PC-3 (cell line): Measurements from ENCODE around the gene NOL4L. TPM values are rescaled to one million over a fixed set of nuclear protein-coding genes. Genes with fewer than 3 reads are reported as not detected.

Experiments
- ATAC-seq: fragments of 200-7000 bp; cut with Tn5 transposase; 2 replicates; pipeline ENCODE4 v1.9.1; 2020; ENCODE audit warnings: mild to moderate bottlenecking, moderate library complexity
- BruUV-seq: library from RNA; stranded (reverse); fragments of 400-500 nt; replicated peaks from 2 replicates; lab custom pipeline; 2021; lab: Mats Ljungman, UMichigan
- CTCF ChIA-PET: fragments of 300-600 bp; sonication (Branson Sonifier 250); formaldehyde crosslinking; loops from one replicate; lab custom pipeline; 2022; ENCODE audit warnings: antibody characterized with exemption; lab: Charles Lee
- POLR2A ChIA-PET: fragments of 300-600 bp; sonication (Branson Sonifier 250); formaldehyde crosslinking; loops from one replicate; lab custom pipeline; 2022; ENCODE audit warnings: antibody characterized with exemption; ENCODE audit not compliant: unreplicated experiment; lab: Charles Lee
- DNase-seq: peaks from one replicate; pipeline ENCODE4 v3.0.0-alpha.2; 2015
- H2AFZ ChIP-seq: fragments of 300-600 bp; sonication (generic); 2 replicates; pipeline ENCODE4 v1.6.0; 2016; ENCODE audit warnings: antibody characterized with exemption, low read length
- H3F3A ChIP-seq: fragments of 300-600 bp; sonication (generic); one replicate; pipeline ENCODE4 v1.6.0; 2017; ENCODE audit warnings: antibody characterized with exemption, low read length, control low read depth, mild to moderate bottlenecking; ENCODE audit not compliant: unreplicated experiment
- H3K27ac ChIP-seq: fragments of 300-600 bp; sonication (generic); 2 replicates; pipeline ENCODE4 v1.5.1; 2016; ENCODE audit warnings: mild to moderate bottlenecking, low read length
- H3K27me3 ChIP-seq: fragments of 300-600 bp; sonication (generic); 2 replicates; pipeline ENCODE4 v1.6.1; 2016; ENCODE audit warnings: low read length, mixed read lengths
- H3K36me3 ChIP-seq: fragments of 300-600 bp; sonication (generic); 2 replicates; pipeline ENCODE4 v1.6.1; 2016; ENCODE audit warnings: low read depth, mixed run types, low read length, mixed read lengths
- H3K4me1 ChIP-seq: fragments of 300-600 bp; sonication (generic); 2 replicates; pipeline ENCODE4 v1.5.1; 2016; ENCODE audit warnings: low read length; ENCODE audit not compliant: insufficient read depth
- H3K4me2 ChIP-seq: fragments of 300-600 bp; sonication (generic); 2 replicates; pipeline ENCODE4 v1.6.0; 2016; ENCODE audit warnings: low read length
- H3K4me3 ChIP-seq: fragments of 300-600 bp; sonication (generic); 2 replicates; pipeline ENCODE4 v1.5.1; 2016; ENCODE audit warnings: mild to moderate bottlenecking, low read length, mixed read lengths
- H3K79me2 ChIP-seq: fragments of 300-600 bp; sonication (generic); 2 replicates; pipeline ENCODE4 v1.6.1; 2017; ENCODE audit warnings: low read length, mixed read lengths
- H3K9ac ChIP-seq: fragments of 300-600 bp; sonication (generic); 2 replicates; pipeline ENCODE4 v1.6.0; 2016; ENCODE audit warnings: mild to moderate bottlenecking, low read length
- H3K9me2 ChIP-seq: fragments of 300-600 bp; sonication (generic); replicated peaks from 2 replicates; pipeline ENCODE4 v1.6.1; 2016; ENCODE audit warnings: mixed run types, low read length, mixed read lengths
- H3K9me3 ChIP-seq: fragments of 300-600 bp; sonication (generic); 2 replicates; pipeline ENCODE4 v1.6.1; 2016; ENCODE audit warnings: low read length, mixed read lengths
- H4K20me1 ChIP-seq: fragments of 300-600 bp; sonication (generic); 2 replicates; pipeline ENCODE4 v1.6.1; 2016; ENCODE audit warnings: low read length, mixed read lengths
- EZH2 ChIP-seq: fragments of 300-600 bp; sonication (generic); IDR thresholded peaks from one replicate; pipeline ENCODE4 v1.6.1; 2017; ENCODE audit warnings: antibody characterized with exemption, mild to moderate bottlenecking, low read length; ENCODE audit not compliant: unreplicated experiment
- EZH2phosphoT487 ChIP-seq: fragments of 300-600 bp; sonication (generic); IDR thresholded peaks from 2 replicates; pipeline ENCODE4 v1.6.1; 2018; ENCODE audit warnings: mild to moderate bottlenecking, antibody characterized with exemption, low read length, borderline replicate concordance
- intact Hi-C: fragments of 100-400 bp; cut with micrococcal nuclease; formaldehyde crosslinking; loops from 2 replicates; pipeline ENCODE4 v1.9.0; 2023
- total RNA-seq: library from RNA; depleted of rRNA; stranded (reverse); fragments of >200 nt; gene quantifications from 2 replicates; pipeline ENCODE4 v1.2.3, GENCODE V29; 2014
- TF ChIP-seq, protein P1 (sequence below): fragments of 300-600 bp; sonication (generic); conservative IDR thresholded peaks from 2 replicates; pipeline ENCODE4 v1.5.1; 2017; ENCODE audit warnings: antibody characterized with exemption, low read depth, mild to moderate bottlenecking, low read length

NOL4L gene
- total RNA-seq, 1 experiment from 2014 or later: 7.3 TPM

DNA sequence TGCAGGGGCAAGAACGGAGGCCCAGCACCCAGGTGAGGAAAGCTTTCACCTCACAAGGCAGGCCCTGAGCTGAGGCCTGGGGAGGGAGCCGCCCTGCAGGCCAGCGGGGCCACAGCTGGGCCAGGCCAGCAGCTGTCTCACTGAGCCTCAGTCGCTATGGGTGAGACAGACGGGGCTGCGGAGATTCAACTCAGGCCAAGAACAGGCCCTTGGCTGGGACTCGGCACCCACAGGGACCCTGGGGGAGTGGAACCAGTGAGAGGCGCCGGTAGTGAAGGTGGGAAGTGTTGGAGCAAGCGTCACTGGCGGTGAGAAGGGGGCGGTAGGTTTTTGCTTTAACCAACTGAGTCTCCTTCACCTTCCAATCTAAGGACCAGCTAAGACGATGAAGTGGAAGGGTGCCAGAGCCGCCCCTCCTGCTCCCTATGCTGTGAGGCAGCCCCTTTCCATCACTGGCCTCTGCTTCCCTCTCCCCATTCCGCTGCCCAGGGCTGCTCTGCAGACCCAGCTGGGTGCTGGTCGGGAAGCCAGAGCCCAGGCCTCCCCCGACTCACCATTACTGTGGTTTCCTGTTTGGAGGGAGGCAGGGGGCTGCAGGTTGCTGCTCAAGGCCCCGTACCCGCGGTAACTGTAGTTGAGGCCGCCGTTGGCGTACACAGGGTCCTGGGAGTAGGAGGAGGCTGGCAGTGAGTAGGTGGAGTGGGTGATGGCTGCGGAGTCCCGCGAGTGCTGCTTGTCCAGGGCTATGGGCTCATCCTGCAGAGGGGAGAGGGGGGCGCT lies 133.3 kb downstream of the NOL4L start:
- ChIA-PET CTCF (no interaction called here), POLR2A (no interaction called here)
- ATAC-seq: no peak
- Histone ChIP-seq H3K4me2 (no peak overlapping the region), H4K20me1 (no peaks in the 10 kb centered on the region), H3K9me2 (no peaks in the 10 kb centered on the region), H3K27ac (no peak overlapping the region), H3F3A (no peaks in the 10 kb centered on the region), H3K36me3 (no peaks in the 10 kb centered on the region), H3K27me3 (no peaks in the 10 kb centered on the region), H3K79me2 (no peaks in the 10 kb centered on the region), H3K9ac (no peak overlapping the region), H3K9me3 (no peaks in the 10 kb centered on the region), H3K4me3 (no peak overlapping the region), H2AFZ (no peak overlapping the region), H3K4me1 (peaks cover 3% of the 10 kb centered on the region; the same call in 1 of the 2 replicates)
- TF ChIP-seq, protein P1, sequence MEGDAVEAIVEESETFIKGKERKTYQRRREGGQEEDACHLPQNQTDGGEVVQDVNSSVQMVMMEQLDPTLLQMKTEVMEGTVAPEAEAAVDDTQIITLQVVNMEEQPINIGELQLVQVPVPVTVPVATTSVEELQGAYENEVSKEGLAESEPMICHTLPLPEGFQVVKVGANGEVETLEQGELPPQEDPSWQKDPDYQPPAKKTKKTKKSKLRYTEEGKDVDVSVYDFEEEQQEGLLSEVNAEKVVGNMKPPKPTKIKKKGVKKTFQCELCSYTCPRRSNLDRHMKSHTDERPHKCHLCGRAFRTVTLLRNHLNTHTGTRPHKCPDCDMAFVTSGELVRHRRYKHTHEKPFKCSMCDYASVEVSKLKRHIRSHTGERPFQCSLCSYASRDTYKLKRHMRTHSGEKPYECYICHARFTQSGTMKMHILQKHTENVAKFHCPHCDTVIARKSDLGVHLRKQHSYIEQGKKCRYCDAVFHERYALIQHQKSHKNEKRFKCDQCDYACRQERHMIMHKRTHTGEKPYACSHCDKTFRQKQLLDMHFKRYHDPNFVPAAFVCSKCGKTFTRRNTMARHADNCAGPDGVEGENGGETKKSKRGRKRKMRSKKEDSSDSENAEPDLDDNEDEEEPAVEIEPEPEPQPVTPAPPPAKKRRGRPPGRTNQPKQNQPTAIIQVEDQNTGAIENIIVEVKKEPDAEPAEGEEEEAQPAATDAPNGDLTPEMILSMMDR: no peak; the same call in 1 of the 2 replicates
- no peak for TF ChIP-seq EZH2phosphoT487
- no peak for TF ChIP-seq EZH2
- intact Hi-C loops: no loop called here
- DNase-seq: no peak
- BruUV-seq: no TSS peak

DNA sequence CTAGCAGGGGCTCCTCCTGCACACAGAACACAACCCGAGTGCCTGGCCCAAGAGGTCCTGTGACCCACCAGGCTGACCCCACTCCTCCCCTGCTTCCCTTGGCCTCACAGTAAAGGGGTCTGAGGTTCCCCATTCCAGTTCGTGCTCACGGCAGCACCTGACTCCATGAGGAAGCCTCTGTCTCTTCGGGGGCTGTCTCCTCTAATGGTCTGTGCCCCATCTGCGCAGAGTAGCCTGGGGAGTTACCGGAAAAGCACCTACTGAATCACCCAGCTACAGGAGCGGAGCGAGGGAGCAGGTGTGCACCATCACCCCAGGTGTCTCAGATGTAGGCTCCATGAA lies 133.8 kb downstream of the NOL4L start:
- Histone ChIP-seq H3K4me2 (no peak overlapping the region), H3K4me3 (no peak overlapping the region), H3K9me3 (no peaks in the 10 kb centered on the region), H3K27me3 (no peaks in the 10 kb centered on the region), H3F3A (no peaks in the 10 kb centered on the region), H3K79me2 (no peaks in the 10 kb centered on the region), H3K27ac (no peak overlapping the region), H2AFZ (no peak overlapping the region), H3K36me3 (no peaks in the 10 kb centered on the region), H3K4me1 (no peaks in the 10 kb centered on the region), H4K20me1 (no peaks in the 10 kb centered on the region), H3K9ac (no peak overlapping the region), H3K9me2 (no peaks in the 10 kb centered on the region)
- TF ChIP-seq, protein P1: no peak
- no peak for TF ChIP-seq EZH2phosphoT487
- no peak for TF ChIP-seq EZH2
- no TSS peak for BruUV-seq
- POLR2A ChIA-PET: no interaction called here
- intact Hi-C loops: no loop called here
- DNase-seq: no peak
- no peak for ATAC-seq
- CTCF ChIA-PET: no interaction called here

DNA sequence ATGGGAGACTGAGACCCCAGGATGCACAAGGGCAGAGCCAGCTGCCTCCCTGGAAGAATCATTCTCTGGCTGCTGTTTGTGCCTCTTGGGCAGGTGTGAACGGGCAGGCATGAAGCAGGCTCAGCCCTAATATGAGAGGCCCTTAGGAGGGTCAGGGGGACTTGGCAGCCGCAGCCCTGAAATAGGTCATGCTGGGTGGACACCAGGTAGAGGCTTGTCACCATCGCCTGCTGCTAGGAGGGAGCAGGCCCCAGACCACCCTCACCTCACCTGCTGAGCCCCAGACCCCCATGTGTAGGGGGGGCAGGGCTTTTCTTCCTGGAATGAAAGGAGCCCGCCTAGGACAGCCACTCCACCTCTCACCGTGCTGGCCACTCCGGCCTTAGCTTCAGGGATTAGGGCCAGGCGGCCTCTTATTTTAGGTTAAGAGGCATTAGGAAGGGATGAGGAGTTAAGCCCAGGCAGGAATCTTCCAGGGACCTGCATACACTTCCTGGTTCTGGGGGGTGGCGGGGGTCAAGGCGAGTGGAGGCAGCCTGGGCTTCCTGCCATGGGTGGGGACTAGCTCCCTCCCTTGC lies 134.6 kb downstream of the NOL4L start:
- POLR2A ChIA-PET: no interaction called here
- Histone ChIP-seq H3F3A (no peaks in the 10 kb centered on the region), H3K27ac (no peak overlapping the region), H2AFZ (no peak overlapping the region), H3K4me1 (no peaks in the 10 kb centered on the region), H3K4me2 (no peak overlapping the region), H4K20me1 (no peaks in the 10 kb centered on the region), H3K27me3 (no peaks in the 10 kb centered on the region), H3K79me2 (no peaks in the 10 kb centered on the region), H3K36me3 (no peaks in the 10 kb centered on the region), H3K9me3 (no peaks in the 10 kb centered on the region), H3K9ac (no peak overlapping the region), H3K9me2 (no peaks in the 10 kb centered on the region), H3K4me3 (no peak overlapping the region)
- TF ChIP-seq EZH2 (no peak), EZH2phosphoT487 (no peak)
- TF ChIP-seq, protein P1: no peak
- CTCF ChIA-PET: no interaction called here
- ATAC-seq: no peak
- no TSS peak for BruUV-seq
- DNase-seq: no peak
- intact Hi-C loops: no loop called here
